Endothelial cell of hepatic sinusoid (primary cell): ENCODE results near the gene CDCP1.
"Not testable (repeated sequence)": the region's sequence is repeated elsewhere in the genome, so short reads cannot be mapped to it uniquely, and the experiment has no call there.

ENCODE experiments used
- in situ Hi-C: cut with HindIII; loops from 2 replicates; pipeline ENCODE4 v1.10.0; 2017; ENCODE audit warnings: low sequenced_read_pairs

Gene CDCP1

DNA sequence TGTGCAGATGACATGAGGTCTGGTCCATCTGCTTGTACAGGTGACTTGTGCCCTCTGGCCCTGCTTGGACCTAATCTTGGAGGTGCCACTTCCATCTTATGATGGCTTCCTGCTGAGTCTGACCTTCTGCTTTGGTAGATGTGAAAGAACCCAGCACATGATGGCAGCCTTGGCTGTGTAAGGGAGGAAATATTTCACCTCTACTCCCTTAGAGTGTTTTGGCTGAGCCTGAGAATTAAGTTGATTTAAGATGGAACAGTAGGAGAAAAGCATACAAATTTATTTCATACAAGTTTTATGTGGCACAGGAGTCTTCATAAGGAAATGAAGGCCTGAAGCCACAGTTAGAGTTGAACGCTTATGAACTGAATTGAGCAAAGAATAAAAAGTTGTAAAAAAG, 27.6 kb upstream of the CDCP1 start:
- in situ Hi-C loops: loop anchor here (5.0 kb wide), 1 partner anchor 36 kb away; no protein-coding TSS in a partner anchor

DNA sequence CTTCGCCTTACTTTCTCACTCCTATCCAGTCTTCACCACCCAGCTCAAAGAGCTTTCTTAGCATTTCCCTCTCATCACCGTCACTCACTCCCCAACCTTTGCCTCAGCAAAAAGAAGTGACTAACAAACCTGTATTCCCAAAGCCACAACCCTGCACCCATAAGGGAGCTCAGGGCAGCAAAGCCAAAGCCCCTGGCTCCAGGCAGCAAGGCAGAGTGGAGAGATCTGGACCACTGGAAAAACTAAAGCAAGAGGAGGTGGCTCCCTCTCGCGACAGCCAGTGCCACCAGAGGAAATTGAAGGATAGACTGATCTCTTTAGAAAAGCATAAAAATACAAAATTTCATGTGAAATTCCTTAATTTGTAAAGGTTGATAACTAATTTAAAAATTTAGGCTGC, 25.1 kb upstream of the CDCP1 start:
- in situ Hi-C loops: loop anchor here (5.0 kb wide), 1 partner anchor 34 kb away; no protein-coding TSS in a partner anchor

DNA sequence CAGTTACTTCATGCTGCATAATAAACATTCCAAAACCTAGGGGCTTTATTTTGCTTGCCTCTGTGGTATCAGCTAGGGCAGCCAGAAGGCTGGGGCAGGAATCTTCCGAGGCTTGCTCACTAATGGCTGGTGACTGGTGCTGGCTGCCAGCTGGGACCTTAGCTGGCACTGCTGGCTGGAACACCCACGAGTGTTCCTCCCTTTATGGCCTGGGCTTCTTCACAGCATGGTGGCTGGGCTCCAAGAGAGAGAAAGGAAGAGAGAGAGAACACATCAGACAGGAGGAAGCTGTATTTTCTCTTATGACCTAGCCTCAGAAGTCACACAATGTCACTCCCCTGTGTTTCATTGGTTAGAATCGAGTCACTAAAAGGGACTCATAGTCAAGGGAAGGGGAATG, 23.9 kb upstream of the CDCP1 start:
- in situ Hi-C loops: loop anchor here (5.0 kb wide), 1 partner anchor 33 kb away; no protein-coding TSS in a partner anchor

DNA sequence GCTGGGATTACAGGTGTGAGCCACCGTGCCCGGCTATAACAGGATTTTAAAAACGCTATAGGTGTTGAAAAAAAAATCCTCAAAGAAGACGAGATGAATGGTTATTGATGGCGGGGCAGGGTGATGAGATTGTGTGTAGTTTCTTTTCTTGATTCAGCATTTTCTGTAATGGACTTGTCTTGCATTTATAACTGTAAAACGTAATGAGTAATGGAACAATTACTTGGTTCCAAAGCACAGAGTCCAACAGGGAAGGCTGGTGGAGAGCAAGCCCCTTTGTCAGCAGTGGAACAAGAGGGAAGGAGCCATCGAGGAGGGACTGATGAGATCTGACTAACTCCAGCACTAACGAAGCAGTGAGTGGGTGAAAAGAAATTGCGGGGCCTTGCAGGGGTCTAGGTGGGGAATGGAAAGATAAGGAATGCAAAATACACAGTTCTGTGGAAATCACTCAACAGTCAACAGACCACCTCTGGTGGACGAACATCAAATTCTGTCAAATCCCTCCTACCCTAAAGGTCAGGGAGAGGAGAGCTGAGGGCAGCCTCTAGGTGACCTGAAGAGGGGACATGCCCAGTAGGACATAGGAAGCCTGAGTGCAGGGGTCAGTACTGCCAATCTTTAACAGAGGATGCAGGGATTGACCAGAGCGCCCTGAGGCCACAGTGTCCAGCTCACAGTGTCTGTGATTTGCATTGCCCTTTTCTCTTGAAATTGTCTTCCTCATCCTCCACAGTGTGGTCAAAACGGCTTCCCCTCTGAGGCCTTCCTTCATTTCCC, 23.1 kb upstream of the CDCP1 start:
- in situ Hi-C loops: no loop called here

DNA sequence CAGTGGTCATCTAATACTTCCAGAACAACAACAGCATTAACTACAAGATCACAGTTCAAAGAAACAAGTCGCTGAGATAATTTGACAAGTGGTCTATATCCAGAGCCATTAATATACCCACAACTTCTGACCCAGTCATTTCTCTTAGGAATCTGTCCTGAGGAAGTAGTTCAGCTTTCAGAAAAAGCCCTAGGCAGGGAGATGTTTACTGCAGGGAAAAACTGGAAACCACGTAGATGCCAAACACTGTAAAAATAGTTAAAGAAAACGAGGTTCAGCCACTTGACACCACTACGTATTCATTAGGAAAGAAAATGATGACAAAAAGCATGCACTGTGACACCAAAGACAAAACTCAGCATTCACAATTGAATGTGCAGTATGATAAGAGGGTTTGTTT, 22.3 kb upstream of the CDCP1 start:
- in situ Hi-C loops: no loop called here

DNA sequence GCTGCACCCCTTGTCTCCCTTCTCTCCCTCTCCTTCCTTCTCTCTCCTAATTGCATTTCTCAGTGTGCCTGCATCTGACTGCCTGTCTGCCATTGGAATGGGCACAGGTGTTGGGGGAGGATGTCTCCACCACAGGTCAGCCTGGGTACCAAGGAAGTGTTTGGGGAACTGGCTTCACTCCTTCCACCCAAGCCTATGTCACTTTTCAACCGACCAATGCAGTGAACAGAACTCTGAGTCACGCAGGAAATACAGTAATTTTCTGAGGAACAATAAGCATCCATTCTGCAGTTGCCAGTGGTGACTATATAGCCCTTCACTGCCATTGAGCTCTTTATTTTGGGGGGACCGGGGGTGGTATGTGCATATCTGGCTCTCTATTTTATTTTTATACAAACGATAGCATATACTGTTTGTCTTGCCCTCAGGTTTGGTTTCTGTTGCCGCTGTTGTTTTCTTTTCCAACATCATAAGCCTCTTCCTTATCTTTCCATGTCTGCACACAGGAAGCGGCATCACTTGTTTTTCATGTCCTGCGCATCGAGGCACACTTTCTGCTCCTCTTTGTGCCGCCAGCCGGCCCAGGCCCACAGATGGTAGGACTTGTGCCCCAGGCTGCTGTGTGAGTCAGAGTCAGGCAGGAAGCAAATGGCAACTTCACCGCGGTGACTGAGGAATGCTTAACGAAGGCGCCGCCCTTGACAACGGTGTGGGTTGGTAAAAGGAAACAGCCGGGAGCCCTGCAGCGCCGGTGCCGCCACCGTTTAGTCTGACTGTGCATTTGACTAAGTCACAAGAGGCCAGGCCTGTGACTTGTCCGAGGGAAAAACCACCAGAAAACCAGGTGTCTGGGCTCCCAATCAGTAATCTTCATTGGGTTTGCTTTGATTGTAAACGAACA, 21.1 kb upstream of the CDCP1 start:
- in situ Hi-C loops: no loop called here

DNA sequence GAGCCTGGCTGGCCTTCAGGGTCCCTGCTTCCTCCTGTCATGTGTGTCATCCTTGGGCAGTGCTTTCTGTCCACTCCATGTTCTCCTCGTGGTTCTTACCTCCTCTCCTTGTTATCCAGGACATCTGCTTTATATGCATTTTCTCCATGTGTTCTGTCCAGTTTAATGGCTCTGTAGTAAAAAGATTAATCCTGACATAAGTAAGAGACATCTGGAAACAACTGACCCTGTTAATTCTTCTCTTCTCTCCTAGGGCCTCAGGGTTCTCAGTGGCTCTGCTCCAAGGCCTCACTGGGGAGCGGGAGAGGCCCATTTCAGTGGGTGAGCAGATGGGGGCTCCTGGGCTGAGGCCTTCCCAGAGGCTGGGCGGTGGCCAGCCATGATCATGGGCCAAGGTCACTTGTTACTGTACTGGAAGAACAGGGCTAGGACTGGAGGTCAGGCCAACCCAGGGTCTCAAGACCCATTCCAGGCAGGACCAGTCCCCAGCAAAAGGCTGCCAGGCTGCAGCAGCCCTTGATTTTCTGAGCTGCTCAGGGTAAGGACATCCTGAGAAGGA, 20.2 kb upstream of the CDCP1 start:
- in situ Hi-C loops: no loop called here

DNA sequence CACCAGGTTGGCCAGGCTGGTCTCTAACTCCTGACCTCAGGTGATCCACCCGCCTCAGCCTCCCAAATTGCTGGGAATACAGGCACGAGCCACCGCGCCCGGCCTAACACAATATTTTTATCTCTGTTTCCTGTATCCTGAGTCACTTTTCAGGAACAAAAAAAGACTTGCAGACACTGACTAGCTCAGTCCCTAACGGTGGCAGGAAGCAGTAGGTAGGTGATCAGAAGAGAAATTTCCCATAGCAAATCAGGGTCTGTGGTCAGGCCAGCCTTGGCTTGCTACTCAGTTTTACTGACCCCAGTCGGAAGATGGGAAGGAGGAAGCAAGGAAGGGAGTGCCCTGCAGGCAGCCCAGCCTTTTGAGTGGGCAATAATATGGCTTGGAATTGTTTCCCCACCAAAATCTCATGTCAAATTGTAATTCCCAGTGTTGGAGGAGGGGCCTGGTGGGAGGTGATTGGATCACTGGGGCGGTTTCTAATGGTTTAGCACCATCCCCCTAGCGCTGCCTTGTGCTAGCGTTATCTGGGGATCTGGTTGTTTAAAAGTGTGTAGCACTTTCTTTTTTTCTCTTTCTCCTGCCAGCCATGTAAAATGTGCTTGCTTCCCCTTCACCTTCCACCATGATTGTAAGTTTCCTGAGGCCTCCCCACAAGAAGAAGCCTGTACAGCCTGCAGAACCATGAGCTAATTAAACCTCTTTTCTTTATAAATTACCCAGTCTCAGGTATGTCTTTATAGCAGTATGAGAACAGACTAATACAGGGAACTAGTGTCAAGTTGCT, 19.5 kb upstream of the CDCP1 start:
- in situ Hi-C loops: no loop called here

DNA sequence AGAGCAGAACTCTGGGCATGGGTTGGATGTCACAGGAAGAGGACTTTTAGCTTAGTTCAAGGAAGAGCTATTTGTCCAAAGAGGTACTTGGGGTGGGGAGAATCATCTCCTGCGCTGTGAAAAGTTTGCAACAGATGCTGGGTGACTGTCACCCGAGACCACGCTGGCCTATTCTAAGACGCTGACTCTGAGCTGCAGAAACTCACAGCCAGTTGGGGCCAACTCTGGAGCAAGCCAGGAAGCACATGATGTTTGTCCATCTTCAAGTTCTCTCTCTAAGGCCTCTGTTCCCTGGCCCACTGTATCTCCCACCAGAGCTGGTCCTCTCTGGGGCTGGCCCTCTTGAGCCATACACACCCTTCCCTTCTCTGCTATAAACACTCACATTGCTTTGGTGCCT, 17.9 kb upstream of the CDCP1 start:
- in situ Hi-C loops: no loop called here

DNA sequence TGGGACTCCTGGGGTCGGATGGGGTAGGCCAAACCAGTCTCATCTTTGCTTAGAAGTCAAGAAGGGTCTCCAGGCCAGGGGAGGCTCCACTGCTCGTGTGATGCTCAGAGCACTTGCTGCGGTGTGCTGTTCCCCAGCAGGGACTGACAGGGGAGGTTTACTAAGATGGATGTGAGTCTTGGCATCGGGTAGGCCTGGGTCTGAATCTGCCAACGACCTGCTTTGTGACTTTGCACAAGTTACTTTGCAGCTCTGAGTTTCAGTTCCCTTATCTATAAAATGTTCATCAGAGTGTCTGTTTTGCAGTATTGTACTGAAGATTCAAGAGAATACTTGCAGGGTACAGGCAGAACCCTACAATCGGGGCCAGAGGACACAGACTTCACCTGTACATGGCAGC, 17.3 kb upstream of the CDCP1 start:
- in situ Hi-C loops: no loop called here

DNA sequence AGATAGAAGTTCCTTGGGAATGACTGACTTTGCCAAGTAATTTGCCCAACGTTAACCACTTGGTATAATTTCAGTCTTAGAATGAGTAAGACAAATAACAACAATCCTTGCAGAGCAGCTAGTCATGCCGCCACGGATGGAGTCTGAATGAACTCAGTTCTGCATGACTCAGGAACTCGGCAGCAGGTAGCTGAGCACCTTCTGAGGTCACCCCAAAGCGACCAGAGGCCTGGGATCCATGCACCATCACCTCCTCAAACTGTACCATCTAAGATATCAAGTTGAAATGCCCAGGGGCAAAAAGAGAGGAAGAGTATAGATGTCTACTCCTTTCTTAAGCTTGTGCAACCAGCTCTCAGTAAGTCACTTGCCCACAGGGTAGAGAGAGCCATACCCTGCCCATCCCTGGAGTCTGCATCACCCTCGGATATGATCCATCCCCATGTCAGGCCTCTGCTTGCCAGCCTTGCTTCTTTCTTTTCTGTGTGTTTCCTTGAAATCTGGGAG, 8.5 kb upstream of the CDCP1 start:
- in situ Hi-C loops: no loop called here

DNA sequence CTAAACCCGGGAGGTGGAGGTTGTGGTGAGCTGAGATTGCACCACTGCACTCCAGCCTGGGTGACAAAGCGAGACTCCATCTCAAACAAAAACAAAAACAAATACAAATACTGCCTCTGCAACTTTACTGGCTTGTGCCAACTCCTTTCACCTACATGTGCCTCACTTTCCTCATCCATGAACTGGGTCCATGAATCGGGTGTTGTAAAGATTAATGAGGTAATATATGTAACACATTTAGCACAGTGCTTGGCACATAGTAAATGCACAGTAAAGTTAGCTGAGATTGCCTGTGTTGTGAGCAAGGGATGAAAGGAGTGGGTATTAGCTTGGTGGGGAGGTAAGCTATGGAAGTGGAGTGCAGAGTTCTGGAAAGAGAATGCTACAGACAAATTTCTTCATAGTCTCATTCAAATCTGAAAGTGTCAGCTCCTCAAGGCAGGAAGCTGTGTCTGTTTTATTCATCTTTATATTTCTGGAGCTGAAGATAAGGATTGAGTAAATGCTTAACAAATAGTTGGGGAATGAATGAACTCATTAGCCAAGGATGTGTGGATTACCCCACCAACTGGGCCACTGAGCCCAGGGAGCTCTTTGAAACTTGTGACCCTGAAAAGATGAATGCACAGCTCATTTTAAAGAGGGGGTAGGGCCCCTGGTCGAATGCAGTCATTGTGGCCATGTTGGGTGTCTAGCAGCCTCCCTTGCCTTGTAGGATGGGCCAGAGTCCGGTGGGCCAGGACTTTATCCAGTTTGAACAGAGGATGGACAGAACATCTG, 7.7 kb upstream of the CDCP1 start:
- in situ Hi-C loops: no loop called here

DNA sequence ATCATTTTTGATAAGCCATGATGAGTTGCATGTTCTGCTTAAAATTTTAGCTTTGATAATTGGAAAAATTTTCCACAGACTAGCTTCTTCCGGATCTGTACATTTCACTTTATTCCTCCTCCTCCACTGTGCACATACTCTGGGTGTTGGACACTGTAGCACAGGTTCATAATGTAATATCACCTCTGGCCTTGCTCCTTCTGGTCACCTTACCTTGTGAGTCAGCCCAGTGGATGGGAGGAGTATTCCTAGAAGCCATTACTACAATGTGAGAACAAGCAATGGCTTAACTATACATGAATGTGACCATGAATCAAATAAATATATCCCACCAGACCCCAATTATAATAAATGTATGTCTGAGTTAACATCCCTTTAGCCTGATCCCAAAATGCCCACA, 6.1 kb upstream of the CDCP1 start:
- in situ Hi-C loops: no loop called here

DNA sequence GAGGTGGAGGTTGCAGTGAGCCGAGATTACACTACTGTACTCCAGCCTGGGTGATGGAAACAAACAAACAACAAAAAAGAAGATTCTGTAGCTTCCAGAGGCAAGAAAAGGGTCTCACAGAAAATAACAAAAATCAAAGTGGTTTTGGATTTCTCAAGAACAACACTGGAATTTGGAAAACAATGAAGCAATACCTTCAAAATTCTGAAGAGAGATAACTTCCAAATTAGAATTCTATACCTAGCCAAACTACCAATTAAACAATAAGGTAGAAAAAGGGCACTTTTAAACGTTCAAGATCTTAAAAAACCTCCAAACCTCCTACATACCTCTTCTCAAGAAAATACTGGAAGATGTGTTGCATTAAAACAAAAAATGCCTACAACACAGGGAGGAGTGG, 4.9 kb upstream of the CDCP1 start:
- in situ Hi-C loops: no loop called here

DNA sequence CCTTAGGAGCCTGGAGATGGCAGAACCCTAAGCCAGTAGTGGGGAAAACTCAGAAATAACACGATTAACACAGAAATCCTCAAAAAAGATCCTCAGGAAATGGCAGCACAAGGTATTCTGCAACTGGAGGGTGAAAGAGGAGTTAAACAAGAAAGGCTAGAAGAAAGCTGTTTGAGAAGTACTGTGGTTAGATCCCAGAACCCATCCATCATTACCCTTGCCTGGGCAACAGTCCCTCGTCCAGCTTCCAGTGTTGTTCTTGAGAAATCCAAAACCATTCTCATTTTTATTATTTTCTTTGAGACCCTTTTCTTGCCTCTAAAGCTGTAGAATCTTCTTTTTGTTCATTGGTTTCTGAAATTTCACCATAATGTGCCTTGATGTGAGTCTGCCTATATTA, 2.7 kb upstream of the CDCP1 start:
- in situ Hi-C loops: no loop called here

DNA sequence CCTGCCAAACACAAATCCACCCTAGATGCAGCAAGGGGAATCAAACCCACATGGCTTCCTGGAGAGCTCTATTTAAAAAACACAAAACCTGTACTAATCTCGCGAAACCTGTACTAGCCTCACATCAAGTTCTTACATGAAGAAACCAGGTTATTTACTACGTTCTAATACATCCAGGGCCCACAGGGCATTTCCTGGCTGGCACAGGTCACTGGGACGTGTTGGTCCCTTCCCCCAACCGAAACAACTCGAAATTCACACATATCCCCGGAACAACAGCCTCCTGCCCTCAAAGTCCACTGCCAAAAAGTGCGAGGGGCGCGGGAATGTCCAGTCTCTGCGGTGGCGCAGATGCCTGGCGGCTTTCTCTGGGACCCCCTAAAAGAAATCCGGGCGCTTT, 955 bp downstream of the CDCP1 start:
- in situ Hi-C loops: no loop called here

DNA sequence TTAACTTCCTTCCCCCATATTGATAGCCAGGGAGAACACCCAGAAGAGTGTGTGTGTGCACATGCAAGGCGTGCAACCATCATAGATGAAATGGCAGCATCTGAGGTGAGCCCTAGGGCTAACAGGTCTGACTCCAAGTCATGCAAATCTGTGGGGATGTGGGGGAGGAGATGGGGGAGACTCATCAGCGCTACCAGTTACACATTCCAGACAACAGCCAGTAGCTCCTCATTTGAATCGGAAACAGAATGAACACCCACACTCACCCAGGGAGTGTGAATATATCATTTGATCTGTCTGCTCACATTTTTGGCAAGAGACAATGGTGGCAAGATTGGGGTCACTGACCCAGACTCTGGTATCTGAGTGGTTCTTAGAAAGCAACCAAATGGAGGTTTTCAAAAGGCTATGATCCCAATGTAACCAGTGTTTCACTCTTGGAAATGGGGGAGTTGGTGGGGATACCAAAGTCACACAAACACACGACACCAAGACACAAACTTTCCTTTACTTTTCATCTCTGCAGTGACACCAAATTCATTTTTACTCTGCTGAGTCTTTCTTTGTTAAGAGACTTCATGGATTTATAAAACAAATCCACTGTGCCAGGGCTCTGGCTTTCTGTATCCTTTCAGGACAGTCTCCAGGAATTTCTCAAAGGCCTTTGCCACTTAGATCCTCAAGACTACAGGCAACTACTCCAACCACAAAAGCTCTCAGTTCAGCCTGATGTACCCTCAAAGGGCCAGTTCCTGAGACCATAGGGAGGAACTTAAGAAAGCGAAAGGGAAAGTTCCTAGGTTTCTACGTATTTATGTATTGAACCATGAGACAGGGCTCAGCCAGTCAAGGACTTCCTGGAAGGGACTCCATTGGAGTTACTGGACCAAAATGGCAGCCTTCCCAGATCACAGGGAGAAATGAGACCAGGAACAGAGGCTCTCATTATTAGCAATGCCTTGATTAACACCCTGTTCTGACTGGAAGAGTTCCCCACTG, 2.2 kb downstream of the CDCP1 start:
- in situ Hi-C loops: no loop called here

DNA sequence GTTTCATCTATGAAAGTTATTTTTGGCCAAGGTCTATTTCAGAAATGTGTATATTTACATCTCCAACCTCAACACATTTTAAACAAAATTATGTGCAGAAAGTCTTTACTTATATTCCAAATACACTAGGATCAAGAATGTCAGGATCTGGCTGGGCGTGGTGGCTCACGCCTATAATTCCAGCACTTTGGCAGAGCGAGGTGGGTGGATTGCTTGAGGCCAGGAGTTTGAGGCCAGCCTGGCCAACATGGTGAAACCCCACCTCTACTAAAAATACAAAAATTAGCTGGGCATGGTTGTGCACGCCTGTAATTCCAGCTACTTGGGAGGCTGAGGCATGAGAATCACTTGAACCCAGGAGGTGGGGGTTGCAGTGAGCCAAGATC, 5.4 kb downstream of the CDCP1 start:
- in situ Hi-C loops: not testable (repeated sequence)
